ENCODE data around the gene EEF1AKMT2.
A peak's percentile ranks its signal among the peaks of the same experiment; 100 is the strongest.
"Not testable (repeated sequence)": the region's sequence is repeated elsewhere in the genome, so short reads cannot be mapped to it uniquely, and the experiment has no call there.

Gene EEF1AKMT2

GRCh38 chr10:124791547-124792348 is at the start of gene EEF1AKMT2:
EEF1AKMT2 (minus strand) TSS chr10:124791887; CDS start chr10:124791833, 54 bp downstream.
- DNase-seq (ENCODE audit: low spot score) = peak; percentile 90

DNA sequence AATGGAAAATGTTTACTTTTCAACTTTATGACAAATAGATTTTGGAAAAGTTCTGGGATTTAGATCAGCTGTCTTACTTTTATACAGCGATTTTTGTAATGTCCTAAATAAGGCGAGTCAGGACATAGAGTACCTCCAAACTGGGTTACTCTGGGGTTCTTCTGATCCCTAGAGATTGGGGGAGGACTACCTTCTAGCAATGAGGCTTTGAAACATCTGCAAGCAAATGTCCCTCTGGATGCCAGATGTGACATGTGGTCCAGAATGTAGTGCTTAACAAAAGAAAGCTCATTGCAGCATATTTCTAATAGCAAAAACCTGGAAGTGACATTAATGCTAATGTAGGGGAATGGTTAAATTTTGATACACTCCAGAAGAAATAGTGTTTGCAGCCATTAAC is 46.0 kb upstream of the EEF1AKMT2 start:
- DNase-seq (ENCODE audit: low spot score) = no peak

- DNase-seq (ENCODE audit: low spot score) = no peak
These were observed 39.4 kb upstream of the EEF1AKMT2 start for GRCh38 chr10:124831116-124831515.

DNA sequence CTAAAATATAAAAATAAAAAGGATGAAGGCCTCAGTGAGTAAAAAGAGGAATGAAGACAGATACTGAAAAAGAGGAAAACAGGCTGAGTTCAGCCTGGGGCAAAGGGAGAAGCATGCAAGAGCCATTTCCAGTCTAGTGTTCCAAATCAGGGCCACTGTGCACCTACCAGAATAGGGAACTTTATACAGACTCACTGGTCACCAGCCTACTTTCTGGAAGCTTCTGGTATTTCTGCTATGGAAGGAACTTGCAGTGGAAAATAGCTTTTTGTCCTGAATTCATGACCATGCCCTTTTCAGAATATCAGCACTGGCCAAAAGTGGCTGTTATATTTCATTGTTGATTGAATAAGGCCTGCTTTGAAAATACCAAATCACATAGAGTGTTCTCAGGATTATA is 38.8 kb upstream of the EEF1AKMT2 start:
- no peak for DNase-seq (ENCODE audit: low spot score)

DNA sequence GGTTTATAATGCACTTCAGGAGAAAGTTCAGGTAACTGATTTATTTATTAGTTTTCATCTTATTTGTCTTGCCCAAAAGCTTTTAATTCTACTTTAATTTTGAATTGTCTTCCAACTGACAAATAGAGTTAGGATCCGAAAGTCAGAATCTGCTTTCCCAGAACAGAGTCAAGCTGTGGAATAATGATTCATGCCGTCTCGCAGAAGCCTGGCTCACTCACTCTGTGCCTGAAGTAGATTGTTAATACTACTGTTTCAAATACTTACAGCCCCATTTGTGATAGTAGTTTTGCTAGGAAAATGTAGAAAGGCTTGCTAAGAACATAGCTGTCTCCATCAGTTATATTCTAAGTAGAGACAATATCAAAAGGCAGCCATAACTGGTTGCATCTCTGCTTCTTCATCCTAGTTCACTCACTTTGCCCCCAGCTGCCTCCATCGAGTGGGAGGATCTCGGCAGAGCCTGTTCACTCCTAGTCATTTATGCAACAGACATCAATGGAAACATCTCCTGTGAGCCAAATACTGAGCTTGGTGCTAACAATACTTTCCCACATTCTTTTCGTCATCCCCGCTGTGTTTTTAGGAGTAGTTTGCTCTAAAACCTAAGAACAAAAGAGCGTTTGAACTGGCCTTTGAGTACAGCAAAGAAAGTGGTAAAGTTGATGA is 37.9 kb upstream of the EEF1AKMT2 start:
- no peak for DNase-seq (ENCODE audit: low spot score)

DNA sequence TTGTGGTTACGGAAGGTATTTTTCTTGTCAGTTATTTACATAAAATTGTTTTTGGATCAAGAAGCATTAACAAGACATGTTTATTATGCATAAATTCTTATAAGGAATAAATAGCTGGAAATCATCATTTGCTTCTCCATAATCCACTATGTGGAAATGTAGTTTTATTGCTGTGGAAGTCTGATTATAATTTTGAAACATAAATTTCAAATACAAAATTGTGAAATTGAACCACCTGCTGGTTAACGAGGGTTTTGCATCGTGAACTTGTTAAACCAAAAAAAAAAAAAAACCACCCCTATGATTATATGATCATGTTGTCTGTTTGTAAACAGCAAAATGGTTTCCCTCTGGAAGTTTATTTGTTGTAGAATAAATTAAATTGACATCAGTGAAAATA is 35.8 kb upstream of the EEF1AKMT2 start:
- DNase-seq (ENCODE audit: low spot score) = peak; percentile 44

GRCh38 chr10:124826262-124826661 is 34.6 kb upstream of the EEF1AKMT2 start:
- DNase-seq (ENCODE audit: low spot score) = no peak

DNA sequence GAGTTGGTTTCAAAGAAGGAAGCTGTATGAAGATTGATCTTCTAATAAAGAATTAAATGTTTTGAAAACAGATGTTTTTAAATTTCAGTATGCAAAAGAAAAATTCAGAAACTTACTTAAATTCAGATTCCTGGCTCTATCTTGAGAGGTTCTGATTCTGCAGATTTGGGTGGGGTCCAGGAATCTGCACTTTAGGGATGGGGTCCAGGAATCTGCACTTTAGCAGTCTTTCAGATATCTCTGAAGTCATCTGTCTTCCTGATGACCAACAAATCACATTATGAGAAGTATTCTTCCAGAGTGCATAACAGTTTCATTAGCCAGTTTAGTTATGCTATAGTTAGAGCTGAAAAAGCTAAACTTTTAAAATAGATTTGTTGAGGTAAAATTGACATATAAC is 34.0 kb upstream of the EEF1AKMT2 start:
- DNase-seq (ENCODE audit: low spot score) = no peak

DNA sequence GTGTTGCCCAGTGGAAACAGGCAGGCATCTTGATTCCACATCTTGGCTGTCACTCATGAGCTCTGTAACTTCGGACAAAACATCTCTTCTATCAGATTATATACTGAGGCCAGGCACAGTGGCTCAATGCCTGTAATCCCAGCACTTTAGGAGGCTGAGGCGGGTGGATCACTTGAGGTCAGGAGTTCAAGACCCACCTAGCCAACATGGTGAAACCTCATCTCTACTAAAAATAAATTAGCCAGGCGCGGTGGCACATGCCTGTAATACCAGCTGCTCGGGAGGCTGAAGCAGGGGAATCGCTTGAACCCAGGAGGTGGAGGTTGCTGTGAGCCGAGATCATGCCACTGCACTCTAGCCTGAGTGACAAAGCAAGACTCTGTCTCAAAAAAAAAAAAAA is 33.2 kb upstream of the EEF1AKMT2 start:
- not testable (repeated sequence) for DNase-seq (ENCODE audit: low spot score)

DNA sequence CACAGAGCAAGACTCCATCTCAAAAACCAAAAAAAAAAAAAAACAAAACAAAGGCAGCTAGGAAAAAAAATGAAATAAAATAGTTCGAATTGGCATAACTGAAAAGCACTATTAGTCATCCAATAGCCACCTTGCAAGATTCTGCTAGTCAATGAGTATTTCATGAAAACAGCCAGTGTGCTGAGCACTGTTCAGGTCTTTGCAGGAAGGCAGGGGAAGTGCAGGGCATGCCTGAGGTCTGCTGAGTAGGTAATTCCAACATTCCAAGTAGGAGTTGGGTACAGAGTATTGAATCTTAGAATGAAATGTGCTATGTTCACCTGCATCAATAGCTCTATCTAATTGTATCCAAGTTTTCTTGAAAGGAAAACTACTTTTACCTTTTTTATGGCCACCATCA is 32.8 kb upstream of the EEF1AKMT2 start:
- DNase-seq (ENCODE audit: low spot score) = no peak

DNA sequence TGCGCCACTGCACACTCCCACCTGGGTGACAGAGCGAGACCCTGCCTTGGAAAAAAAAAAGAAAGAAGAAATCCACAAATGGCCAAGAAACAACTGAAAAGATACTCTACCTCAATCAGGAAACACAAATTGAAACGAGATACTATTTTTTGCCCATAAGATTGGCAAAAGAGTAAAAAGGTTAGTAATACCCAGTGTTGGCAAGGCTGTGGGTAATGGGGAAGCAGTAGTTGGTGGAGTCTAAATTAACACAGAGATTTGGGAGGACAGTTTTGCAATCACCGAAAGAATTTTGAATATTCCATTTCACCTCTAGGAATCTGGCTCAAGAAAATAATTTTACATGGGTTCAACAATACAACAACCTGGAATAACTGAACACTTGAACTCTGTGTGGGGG is 29.8 kb upstream of the EEF1AKMT2 start:
- DNase-seq (ENCODE audit: low spot score) = no peak

DNA sequence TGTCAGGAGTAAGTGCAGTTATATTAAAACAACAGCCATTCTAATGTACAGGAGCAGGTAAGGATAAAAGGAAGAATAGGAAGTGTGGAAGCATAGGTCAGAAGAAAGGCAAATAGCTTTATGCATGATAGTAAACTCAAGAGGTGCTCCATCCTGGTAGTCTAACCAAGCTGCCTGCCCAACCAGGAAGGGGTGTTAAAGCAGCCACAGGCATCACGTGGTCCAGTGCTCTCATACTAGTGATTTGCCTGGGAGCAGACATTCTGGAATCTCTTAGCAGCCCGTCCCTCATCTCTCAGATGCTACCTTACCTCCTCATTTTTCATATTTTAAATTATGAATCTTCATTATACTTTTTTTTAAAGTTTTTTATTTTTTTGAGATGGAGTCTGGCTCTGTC is 28.4 kb upstream of the EEF1AKMT2 start:
- DNase-seq (ENCODE audit: low spot score) = no peak

- DNase-seq (ENCODE audit: low spot score) = peak; percentile 51
These were observed 10.6 kb upstream of the EEF1AKMT2 start for GRCh38 chr10:124802313-124802675.

DNA sequence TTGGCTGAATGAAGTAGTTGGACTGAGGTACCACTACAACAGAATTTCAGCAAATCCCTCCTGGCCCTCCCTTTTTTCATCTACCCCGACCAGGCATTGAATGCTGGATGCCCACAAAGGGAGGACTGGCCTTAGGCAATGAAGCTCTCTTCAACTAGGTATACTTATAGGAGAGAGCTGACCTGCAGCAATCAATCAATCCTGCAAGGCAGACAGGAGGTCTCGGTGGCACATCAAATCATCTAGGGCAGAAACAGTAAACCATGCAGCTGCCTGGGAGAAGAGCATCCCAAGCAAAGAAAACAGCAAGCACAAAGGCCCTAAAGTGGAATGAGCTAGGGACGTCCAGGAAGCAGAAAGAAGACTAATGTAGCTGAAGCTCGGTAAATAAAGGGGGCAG is 7.5 kb upstream of the EEF1AKMT2 start:
- no peak for DNase-seq (ENCODE audit: low spot score)

DNA sequence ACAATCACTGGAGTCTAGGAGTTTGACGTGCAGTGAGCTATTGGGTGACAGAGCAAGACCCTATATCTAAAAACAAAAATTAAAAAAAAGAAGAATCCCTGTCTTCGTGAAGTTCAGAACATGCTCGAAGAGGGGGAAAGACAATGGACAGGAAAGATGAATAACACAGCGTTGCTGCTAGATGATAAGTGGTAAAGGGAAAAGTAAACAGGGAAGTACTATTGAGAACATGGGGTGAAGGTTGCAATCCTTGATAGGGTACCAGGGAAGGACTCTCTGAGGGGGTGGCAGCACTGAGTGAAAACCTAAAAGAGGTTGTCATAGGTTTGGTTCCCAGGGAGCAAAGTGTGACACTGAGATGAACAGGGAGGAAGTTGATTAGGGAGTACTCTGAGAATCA is 7.1 kb upstream of the EEF1AKMT2 start:
- no peak for DNase-seq (ENCODE audit: low spot score)

DNA sequence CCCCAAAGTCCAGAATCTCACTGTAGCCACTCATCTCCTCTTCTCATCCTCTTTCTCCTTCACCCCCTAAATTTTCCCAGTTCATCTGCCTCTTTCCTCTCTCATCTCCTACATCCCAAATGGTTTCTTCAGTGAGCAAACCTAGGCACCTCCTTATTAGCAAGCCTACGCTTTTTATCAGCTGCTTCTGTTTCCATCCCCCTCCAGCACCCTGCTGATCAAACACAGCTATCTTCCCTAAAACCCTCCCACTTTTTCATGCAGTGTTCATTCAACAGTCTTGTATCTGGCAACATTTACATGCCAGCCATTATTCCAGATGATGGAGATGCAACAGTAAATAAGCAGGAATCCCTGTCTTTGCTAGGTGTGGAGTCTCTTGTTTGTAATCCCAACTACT is 6.7 kb upstream of the EEF1AKMT2 start:
- no peak for DNase-seq (ENCODE audit: low spot score)

DNA sequence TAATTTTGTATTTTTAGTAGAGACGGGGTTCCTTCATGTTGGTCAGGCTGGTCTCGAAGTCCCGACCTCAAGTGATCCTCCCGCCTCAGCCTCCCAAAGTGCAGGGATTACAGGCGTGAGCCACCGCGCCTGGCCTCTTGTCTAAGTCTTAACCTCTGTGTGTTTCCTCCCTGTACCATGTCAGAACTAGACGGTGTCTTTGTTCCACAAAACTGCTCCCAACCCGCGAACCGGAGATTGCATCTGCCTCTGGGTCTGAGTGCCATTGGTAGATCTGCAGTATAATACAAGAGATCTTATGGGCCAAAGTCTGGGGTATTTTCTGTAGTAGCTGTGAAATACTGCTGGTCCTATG is 1.3 kb upstream of the EEF1AKMT2 start:
- DNase-seq (ENCODE audit: low spot score) = no peak

DNA sequence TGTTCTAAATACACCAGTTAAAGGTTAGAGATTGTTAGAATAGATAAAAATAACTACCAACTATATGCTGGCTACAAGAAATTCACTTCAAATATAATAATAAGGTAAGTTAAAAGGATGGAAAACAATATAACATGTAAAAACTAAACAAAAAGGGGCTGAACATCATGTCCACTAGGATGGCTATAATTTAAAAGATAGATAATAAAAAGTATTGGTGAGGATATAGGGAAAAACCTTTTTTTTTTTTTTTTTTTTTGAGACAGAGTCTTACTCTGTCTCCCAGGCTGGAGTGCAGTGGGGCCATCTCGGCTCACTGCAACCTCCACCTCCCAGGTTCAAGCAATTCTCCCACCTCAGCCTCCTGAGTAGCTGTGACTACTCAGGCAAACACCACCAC is 8.8 kb downstream of the EEF1AKMT2 start:
- not testable (repeated sequence) for DNase-seq (ENCODE audit: low spot score)

DNA sequence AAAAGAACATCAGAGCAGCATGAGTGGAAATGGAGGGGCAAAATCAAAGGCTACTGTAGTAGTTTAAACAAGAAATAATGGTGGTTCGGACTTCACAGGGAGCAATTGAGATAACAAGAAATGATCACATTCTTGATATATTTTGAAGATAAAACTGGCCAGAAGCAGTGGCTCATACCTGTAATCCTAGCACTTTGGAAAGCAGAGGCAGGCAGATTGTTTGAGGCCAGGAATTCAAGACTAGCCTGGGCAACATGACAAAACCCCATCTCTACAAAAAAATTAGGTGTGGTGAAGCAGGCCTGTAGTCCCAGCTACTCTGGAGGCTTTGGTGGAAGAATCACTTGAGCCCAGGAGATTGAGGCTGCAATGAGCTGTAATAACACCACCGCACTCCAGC is 22.9 kb downstream of the EEF1AKMT2 start:
- no peak for DNase-seq (ENCODE audit: low spot score)

DNA sequence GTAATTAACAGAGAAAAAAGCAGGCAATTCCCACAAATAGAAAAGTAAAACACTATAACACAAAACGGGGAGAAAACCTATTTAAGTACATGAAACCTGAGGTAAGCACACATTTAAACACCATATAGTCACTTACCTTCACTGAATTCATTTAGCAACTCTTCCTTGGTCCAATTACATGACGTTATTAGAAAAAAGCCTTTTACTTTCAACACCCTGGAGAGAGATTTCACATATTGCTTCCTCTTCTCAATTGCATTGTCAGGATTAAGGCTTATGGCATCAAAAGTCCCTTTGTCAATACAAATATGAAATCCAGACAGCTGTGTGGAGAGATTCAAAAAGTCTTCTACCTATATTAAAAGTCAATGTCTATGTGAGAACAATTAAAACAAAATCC is 26.4 kb downstream of the EEF1AKMT2 start:
- DNase-seq (ENCODE audit: low spot score) = no peak

DNA sequence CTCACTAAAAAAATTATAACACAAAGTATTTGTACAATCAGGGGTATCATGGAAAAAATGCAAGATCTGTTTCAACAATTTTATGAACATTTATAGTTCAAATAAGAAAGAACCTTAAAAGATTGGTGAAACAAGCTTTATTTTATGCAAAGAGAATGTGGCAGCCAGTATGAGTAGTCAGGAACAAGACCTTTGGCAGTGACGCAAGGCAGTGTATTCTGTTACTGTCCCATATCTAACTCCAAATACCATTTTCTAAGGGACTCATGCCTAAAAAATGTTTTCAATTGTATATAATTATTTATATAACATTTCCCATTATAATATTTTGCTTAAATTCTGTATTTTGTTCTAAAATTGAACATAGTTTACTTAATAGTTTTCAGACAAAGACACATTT is 28.4 kb downstream of the EEF1AKMT2 start:
- no peak for DNase-seq (ENCODE audit: low spot score)

GRCh38 chr10:124762281-124762680 is 29.4 kb downstream of the EEF1AKMT2 start:
- DNase-seq (ENCODE audit: low spot score) = no peak

- no peak for DNase-seq (ENCODE audit: low spot score)
These were observed 35.4 kb downstream of the EEF1AKMT2 start for GRCh38 chr10:124756156-124756903.
